Colon (tissue), 2 donors: Measurements from ENCODE around the gene GABRP.
"Not testable (repeated sequence)": the region's sequence is repeated elsewhere in the genome, so short reads cannot be mapped to it uniquely, and the experiment has no call there.

Experiments
- FAIRE-seq: peaks from 2 replicates; lab custom pipeline; 2012; peaks lifted over from hg19 to GRCh38; lab: Jason Lieb, UNC
- donor health status: control.
- donor health status: control.

The GABRP gene

DNA sequence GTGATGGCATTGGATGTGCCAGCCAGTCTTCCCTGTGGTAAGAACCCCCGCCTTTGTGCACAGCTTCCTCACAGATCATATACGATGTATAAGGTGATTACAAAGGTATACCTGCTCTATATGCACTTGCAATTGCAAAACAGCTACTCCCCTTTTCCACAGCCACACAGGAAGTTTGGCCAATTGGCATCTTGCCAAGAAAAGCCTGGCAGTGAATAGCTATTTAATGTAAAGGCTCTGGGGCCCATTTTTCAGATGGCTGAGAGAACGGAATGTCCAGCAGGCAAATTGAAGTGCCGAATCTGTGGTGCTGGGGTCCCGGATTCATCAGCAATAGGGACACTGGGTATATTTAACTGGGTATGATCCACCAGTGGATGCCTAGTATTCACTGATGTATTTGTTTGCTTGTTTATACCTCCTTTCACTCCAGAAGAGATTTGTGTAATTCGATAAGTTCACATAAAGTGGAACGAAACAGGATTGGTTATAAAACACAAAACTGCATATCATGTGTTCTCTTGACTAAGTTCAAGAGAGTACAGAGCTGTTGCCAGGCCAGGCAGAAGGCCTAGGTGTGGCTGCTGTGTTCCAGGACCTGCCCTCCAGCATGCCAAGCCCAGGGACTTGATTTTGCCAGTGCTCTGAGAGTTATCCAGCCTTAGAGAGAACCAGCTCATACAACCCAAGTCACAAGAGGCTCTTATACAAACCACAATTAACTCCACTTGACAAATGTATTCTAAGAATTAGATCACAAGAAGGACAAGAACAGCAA, 27.7 kb upstream of the GABRP start:
- no peak for FAIRE-seq

DNA sequence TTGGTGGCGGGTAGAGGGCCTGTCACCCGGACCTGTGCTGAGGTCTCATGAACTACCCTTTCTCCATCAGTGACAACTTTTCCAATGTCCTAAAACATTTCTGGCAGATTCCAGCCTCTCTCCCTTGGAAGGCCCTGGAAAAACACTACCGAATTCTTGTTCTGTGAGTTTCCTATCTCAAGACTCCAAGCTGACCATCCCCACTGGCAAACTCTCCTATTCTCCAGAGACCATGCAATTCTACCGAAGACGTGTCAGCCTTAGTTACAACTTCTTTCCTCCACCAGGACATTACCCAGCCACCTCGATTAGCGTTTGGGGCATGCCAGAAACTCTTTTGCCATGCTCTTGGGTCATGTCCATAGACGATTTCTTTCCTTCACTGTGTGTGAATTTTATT, 26.8 kb upstream of the GABRP start:
- FAIRE-seq = no peak

DNA sequence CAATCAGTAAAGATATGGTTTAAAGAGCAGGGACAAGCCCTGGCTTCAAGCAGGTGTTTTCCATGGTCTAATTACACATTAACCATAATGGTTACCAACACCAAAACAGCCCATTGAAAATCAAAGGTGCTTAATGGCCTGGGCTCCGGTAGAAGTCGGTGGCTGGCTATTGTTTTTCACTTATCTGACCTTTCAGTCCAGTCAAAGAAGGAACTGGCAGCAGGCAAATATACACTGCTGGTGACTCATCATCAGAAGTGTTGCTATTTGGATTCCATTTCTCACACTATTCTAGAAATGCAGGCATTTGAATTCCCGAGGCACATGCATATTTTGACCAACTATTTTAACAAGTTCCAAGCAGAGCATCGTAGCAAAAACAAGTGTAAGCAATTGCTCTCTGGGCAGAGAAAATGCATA, 26.3 kb upstream of the GABRP start:
- FAIRE-seq = no peak

DNA sequence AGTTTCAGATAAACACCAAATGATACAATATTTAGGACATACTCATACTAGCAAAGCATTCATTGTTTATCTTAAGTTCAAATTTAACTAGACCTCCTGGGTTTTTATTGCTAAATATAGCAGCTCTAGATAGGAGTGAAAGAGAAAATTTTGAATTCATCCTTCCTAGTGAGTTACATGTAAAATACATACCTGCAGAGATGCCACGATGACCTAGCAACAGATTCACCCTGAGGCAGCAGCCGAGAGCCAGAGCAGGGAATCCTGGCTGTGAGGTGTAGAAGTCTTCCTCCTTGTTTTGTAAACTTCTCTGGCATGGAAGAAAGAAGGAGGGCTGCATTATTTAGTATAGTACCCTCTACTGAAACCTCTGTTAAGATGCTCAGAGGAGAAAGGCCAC, 25.9 kb upstream of the GABRP start:
- FAIRE-seq = no peak

DNA sequence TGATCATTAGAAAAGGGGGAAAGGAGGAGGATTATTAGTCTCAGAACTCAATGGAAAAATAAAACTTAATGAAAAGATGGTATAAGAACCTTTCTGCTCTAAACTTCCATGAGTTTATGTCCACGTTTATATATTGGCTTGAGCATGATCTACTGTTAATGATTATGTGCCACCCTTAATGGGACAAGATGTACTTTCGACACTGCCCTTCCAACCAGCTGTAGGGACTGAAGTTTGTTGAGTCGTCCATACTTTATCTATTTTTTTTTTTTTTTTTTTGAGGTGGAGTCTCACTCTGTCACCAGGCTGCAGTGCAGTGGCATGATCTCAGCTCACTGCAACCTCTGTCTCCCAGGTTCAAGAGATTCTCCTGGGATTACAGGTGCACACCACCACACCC, 25.0 kb upstream of the GABRP start:
- FAIRE-seq = no peak

DNA sequence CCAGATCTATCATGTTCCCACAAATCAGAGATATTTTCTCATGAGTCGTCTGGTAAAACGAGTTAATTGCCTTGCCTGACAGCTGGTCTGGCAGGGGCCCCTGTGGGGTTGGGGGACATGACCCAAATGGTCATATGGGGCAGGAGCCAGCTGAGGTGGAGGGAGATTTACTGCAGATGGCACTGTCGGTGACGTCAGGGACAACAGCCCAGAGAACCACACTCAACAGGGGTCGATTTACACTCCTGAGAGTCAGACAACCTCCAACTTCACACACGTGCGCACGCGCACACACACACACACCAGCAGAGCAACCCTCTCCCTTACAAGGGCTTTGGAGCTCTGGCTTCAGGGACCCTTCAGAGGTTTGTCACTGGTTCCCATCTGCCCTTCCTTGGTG, 23.4 kb upstream of the GABRP start:
- no peak for FAIRE-seq

DNA sequence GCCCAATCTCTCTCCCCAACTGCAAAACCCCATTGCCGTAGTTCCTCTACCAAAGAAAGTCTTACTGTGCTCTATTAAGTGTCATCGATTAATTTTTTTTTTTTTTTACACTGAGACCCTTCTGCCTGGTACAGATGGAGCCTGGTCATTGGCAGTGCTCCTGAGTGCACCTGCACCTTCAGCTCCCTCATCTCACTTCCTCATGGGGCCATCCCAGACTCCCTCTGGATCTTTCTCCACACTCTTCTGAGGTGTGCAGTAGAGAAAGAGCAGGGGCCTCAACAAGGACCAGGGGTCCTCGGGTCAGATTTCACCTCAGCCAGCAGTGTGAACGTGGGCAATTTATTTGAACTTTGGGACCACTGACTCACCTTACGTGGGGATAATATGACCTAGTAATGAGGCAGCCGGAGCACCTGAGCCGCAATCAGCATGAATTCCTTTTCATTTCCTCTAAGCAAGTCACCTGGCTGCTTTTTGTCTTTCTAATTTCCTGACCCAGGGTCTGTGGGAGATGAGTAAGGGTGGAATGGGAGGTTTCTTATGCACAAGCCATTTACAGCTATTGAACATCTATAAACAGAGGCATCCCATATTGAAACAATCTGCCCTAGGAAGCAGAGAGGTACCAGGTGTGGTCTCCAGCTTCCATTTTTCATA, 22.3 kb upstream of the GABRP start:
- no peak for FAIRE-seq

DNA sequence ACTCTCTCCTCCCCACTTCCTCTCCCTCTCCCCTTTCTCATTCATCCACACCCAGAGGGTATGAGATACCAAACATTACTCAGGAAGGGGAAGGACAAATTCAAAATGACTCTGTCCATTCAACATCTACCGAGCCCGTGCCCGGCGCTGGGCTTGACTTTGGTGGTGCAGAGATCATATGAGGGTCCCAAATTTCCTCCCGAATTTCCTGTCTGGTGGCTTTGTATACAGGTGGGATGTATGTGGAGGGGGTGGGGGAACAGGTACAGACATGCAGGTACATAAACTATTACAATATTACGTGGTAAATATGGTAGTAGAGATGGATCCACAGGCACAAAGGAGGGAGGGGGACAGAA, 21.8 kb upstream of the GABRP start:
- FAIRE-seq = no peak

DNA sequence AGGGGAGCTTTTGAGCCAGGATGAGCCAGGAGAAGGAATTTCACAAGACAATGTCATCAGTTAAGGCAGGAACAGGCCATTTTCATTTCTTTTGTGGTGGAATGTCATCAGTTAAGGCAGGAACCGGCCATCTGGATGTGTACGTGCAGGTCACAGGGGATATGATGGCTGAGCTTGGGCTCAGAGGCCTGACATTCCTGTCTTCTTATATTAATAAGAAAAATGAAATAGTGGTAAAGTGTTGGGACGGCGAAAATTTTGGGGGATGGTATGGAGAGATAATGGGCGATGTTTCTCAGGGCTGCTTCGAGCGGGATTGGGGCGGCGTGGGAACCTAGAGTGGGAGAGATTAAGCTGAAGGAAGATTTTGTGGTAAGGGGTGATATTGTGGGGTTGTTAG, 21.2 kb upstream of the GABRP start:
- FAIRE-seq = not testable (repeated sequence)

DNA sequence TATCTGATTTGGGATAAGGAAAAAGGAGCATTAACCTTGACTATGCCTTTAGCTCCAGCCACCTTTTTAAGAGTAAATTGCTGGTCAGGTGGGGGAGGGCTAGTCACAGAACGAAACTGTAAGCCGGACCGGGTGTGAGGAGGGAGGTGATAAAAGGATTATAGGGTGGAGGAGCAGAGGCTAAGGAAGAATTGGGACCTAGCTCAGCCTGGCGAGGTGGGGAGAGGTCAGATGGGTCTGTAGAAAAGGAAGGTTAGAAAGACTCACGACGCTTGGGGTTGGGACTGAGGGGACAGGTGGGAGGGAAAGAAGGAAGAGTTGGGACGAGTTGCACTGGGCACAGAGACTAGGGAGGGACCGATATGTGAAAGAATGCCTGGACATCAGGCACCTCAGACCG, 17.7 kb upstream of the GABRP start:
- not testable (repeated sequence) for FAIRE-seq

DNA sequence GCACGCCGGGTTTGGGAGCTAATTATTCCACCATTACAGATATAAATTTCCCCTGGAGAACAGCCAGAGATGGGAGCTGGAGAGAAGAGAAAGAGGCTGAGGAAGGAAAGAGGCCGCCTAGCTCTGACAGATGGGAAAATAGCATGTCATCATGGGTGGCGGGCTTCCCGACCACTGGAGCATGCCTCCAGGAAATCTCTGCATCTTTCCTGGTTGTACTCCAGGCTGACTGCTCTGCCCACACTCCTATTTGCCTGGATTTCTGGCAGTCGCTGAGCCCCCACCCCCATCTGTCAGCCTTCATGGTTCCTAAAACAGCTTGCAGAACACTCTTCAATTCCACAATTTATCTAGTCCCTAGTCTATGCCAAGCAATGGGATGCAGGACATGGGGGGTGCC, 14.3 kb upstream of the GABRP start:
- FAIRE-seq = no peak

DNA sequence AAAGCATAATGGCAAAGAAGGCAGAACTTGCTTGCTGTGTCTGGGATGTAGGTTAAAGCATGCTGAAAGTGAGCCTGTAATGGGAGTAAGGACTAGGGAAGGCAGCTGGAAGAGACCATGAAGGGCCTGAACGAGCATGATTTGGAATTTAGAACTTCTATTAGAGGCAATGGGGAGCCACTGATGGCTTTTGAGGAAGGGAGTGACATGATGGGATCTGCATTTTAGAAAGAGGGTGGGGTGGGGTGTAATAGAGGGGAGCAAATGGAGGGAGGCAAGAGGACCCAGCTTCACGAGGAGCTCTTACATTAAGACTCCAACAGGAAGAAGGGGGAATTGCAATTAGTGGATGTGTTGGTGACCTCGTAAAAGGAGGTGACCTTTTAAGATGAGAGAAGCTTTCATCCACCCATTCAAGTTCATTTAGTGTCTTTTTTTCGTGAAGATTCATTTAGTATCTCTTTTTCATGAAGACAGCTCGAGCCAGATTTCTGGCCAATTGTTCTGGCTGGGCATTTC, 13.6 kb upstream of the GABRP start:
- FAIRE-seq = no peak

DNA sequence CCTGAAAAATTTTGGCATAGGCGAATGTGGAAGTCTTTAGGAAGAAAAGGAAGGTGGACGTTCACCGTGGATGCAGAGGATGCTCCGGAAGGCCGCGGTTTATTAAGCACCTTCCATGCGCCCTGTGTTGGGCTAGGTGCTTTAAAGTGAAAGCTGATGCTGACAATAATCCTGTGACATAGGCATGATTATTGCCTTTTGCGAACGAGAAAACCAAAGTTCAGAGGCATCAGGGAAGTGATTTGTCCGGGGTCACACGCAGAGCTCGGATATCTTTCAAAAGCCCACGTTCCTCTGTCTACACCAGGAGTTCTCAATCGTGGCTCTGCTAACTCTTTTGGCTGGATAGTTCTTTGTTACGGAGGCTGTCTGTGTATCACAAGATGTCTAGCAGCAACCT, 12.0 kb upstream of the GABRP start:
- FAIRE-seq = no peak

DNA sequence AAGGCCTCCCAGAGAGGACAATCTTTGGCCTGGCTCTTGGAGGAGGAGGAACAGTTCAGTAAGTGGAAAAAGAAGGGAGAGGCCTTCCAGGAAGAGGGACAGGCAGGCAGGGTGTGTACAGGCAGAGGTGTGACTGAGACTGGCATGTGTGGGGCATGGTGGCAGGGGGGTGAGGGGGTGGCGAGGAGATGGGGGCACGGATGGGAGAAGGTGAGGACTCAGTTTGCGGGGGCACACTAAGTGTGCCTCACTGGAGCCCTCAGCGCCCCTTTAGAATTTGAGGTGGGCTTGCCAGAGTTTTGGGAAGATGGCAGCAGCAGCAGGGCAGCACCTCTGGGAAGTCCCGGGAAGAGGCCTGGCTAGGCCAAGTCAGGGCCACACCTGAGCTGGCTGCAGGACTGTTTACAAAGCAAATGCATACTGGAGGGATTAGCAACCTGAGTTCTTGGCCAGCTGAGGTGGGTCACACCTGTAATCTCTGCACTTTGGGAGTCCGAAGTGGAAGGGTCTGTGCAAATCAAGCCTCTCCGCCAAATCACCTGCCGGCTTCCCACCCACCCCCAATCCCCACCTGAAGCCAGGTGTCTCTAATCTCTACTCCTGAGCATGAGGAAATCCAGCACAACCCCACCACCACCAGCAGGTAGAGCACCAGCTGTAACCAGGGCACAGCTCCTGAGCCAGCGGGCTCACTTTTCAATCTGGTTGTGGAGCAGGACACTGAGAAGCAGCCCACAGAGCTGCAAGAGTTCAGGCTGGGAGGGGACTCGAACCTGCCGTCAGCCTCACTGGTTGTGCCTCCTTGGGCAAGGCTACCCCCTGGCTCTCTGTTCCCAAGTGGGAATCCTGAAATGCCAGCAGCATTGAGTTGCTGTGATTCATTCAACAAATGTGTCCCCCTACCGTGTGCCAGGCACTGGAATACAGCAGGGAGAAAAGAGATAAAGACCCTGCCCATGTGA, 10.2 kb upstream of the GABRP start:
- FAIRE-seq = no peak

DNA sequence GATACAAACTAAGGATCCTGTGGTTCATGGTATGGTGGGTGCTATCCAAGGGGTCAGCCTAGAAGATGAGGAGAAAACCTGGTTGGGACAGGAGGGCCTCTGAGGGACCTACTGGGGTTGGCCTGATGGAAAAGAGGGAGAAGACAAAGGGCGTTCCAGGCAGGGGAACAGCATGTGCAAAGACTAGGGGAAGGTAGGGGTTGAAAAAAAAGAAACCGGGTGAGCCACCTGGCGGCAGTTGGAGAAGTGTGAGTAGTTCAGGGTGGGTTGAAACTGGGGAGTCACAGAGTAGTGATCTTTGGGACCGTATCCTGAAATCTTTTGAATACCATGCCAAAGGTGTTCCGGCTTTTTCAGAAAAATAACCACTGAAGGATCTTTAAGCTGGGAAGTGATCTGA, 8.7 kb upstream of the GABRP start:
- no peak for FAIRE-seq

DNA sequence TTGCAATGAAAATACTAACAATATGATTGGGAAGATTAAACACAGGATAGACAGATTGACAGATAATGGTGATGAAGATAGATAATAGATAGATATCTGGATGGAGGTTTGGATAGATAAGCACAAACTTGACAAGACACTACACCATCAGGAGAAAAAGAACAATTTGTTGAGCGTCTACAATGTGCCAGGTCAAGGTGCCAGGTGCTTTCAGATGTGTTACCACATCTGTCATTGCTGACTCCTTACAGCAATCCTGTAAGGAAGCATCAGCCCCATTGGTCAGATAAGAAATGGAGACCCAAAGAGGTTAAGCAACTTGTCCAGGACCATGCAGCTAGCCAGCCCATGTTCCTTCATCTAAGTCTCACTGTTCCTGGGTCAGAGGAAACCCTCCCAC, 1.6 kb upstream of the GABRP start:
- FAIRE-seq = no peak

DNA sequence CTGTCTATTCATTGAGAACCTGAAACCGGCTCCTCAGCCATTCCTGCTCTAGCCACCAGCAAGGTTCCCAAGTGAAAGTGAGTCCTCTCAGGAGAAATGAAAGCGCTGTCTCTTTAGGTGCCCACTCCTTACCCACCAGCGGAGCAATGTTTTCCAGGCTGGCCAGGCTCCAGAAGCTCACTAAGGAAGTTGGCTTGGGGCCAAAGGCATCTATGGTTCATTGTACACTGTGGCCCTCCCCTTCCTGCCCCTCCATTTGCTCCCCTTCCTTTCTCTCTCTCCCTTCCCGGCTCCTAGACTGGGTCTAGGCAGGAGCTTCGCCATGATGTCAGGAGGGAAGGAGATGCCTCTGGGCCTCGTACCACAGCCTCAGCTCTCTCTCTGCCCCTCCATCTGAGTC, 1.1 kb upstream of the GABRP start:
- no peak for FAIRE-seq

DNA sequence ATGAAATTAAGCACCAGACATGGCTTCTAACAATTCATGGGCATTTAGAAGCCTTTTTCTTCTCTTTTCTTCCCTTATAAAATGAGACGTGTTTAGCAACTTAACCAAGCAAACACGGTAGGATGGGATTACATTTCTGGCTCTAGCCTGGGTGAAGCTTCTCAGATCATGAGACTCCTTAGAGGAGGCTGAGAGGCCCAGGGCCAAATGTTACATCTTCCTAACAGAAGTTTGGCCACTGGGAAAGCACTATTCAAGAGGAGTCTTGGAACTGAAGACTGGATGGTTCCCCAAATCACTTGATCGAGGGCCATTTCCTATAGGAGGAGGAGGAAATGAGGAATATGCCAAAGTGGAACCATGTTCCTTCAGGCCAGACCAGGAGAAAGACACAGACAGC, 1.9 kb downstream of the GABRP start:
- FAIRE-seq = no peak

DNA sequence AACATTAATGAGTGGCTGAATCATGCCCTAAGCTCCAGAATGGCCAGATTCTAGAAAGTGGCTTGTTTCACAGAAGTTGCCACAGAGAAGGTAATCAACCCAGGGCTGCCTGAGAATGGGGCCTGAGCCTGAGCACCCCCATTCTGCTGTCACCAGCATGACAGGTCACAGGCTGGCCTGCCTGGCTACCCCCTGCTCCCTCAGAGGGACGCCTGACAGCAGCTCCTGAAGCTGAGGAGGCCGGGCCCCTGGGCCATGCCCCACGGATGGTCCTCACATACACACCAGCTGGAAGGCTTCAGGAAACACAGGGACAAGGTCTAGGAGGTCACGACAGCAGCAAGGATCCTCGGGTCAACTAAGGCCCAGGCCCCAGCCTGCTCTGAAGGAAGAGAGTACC, 3.7 kb downstream of the GABRP start:
- no peak for FAIRE-seq

DNA sequence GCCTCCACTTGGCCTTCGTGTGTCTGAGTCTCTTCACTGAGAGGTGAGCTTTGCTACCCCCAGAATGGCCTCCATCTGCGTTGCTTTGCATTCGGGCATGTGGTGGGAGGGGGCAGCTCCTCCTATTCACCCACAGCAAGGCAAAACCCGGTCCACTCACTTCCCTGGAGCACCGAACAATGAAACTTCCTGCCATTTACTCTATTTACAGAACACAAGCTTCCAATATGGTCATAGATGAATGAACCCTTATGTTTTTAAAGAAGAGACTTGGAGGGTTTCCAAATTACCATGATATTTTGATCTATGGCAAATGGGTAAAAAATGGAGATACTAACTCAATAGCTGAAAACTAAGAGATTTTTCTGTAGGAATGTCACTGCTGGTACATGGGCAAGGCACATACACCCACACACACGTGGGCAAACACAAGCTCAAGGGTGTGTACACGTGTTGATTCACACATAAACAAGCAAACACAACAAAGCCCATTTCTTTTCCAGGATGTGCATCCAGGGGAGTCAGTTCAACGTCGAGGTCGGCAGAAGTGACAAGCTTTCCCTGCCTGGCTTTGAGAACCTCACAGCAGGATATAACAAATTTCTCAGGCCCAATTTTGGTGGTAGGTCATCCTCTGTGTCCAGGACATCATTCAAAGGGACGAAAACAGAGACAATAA, 5.2 kb downstream of the GABRP start:
- no peak for FAIRE-seq

DNA sequence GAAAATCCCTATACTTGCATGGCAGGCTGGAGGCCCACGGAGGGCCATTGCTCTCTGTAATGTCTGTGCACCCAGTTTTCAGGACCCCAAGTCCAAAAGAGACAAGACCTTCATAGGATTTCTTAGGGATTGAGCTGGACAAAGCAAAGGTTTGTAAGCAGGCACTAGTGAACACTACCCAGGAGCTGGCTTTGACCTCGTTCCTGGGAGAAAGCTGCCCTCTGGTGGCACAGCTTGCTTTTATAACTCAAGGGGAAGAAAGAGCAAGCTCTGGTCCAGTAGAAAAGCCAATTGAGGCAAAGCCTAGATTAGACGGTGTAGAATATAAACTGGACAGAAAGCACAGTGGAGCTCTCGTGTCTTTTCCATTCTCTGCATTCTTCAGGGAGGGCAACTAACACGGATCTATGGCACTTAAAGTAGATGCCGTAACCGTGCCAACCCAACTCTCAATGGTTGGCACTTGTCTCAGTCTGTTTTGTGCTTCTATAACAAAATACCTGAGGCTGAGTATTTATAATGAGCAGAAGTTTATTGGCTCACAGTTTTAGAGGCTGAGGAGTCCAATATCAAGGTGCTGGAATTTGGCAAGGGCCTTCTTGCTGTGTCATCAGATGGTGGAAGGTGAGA, 7.9 kb downstream of the GABRP start:
- FAIRE-seq = no peak

DNA sequence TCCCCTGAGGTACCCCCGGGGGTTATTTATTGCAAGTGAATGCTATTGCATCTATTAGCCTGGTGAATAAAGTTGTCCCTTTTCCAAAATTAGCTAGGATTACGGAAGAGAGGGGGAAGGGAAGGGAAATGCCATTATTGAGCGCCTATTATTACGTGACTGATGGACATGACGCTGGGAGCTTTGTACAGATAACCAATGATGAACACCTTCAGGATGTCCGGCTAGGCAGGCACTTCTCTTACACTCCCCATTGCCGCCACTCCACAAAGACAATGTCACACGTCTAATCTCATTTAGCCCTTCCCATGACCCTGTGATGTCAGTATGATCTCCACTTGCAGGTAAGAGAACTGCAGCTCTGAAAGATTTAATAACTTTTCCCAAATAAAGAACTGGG, 9.4 kb downstream of the GABRP start:
- no peak for FAIRE-seq
